HepG2 (cell line): Measurements from ENCODE around the gene SVOP. TPM values are rescaled to one million over a fixed set of nuclear protein-coding genes. Genes with fewer than 3 reads are reported as not detected.

Source experiments
- GABPB1 ChIP-seq: IDR thresholded peaks from 2 replicates; pipeline ENCODE4 v1.6.1; 2016; ENCODE audit warnings: mild to moderate bottlenecking, missing genetic modification reagents, moderate library complexity, missing compliant biosample characterization
- GRHL1 ChIP-seq: sonication (generic); formaldehyde crosslinking; conservative IDR thresholded peaks from 2 replicates; pipeline ENCODE4 v1.8.0; 2022; ENCODE audit warnings: missing genetic modification reagents
- PHF21A ChIP-seq: sonication (generic); formaldehyde crosslinking; IDR thresholded peaks from 2 replicates; pipeline ENCODE4 v1.5.0; 2020; ENCODE audit warnings: mild to moderate bottlenecking, missing genetic modification reagents
- PPARG ChIP-seq: conservative IDR thresholded peaks from 2 replicates; pipeline ENCODE4 v1.6.1; 2016; ENCODE audit warnings: missing biosample characterization, missing genetic modification reagents
- RARG ChIP-seq: sonication (generic); formaldehyde crosslinking; IDR thresholded peaks from 2 replicates; pipeline ENCODE4 v1.4.0; 2020; ENCODE audit warnings: low read depth, mild to moderate bottlenecking, missing genetic modification reagents
- SPEN ChIP-seq: sonication (generic); formaldehyde crosslinking; IDR thresholded peaks from 2 replicates; pipeline ENCODE4 v1.5.1; 2020; ENCODE audit warnings: low read depth, mild to moderate bottlenecking, missing genetic modification reagents
- THAP9 ChIP-seq: sonication (generic); formaldehyde crosslinking; IDR thresholded peaks from 2 replicates; pipeline ENCODE4; 2020; ENCODE audit warnings: missing genetic modification reagents, mild to moderate bottlenecking, borderline replicate concordance
- ZBTB1 ChIP-seq: sonication (generic); formaldehyde crosslinking; IDR thresholded peaks from 2 replicates; pipeline ENCODE4 v1.4.0; 2020; ENCODE audit warnings: missing genetic modification reagents, borderline replicate concordance
- ZBTB26 ChIP-seq: IDR thresholded peaks from 2 replicates; pipeline ENCODE4 v1.6.1; 2016; ENCODE audit warnings: missing compliant biosample characterization, missing genetic modification reagents, borderline replicate concordance
- ZMYM3 ChIP-seq: sonication (generic); formaldehyde crosslinking; IDR thresholded peaks from 2 replicates; pipeline ENCODE4 v1.5.1; 2020; ENCODE audit warnings: mild to moderate bottlenecking, missing genetic modification reagents
- ZNF292 ChIP-seq: sonication (generic); formaldehyde crosslinking; IDR thresholded peaks from 2 replicates; pipeline ENCODE4 v1.8.1; 2022; ENCODE audit warnings: mild to moderate bottlenecking, low read depth, missing genetic modification reagents, borderline replicate concordance
- ZNF318 ChIP-seq: sonication (generic); formaldehyde crosslinking; IDR thresholded peaks from 2 replicates; pipeline ENCODE4 v1.4.0; 2020; ENCODE audit warnings: mild to moderate bottlenecking, missing genetic modification reagents
- ZNF451 ChIP-seq: sonication (generic); formaldehyde crosslinking; IDR thresholded peaks from 2 replicates; pipeline ENCODE4 v1.5.0; 2020; ENCODE audit warnings: mild to moderate bottlenecking, missing genetic modification reagents
- ZNF510 ChIP-seq: sonication (generic); formaldehyde crosslinking; IDR thresholded peaks from 2 replicates; pipeline ENCODE4 v1.4.0; 2020; ENCODE audit warnings: low read depth, mild to moderate bottlenecking, missing genetic modification reagents
- ZNF570 ChIP-seq: sonication (generic); formaldehyde crosslinking; IDR thresholded peaks from 2 replicates; pipeline ENCODE4 v1.4.0; 2020; ENCODE audit warnings: mild to moderate bottlenecking, missing genetic modification reagents, borderline replicate concordance
- polyA plus RNA-seq, 8 experiments: library from polyadenylated mRNA; depleted of rRNA in 3 of 8; stranded (reverse) in 7 of 8; unstranded in 1 of 8; fragments of >200 nt; fragmentation: Illumina TruSeq in 4 of 8; extraction: Trizol in 4 of 8; gene quantifications; 2 replicates each; pipeline versions ENCODE4 v1.2.1 to v1.2.3, GENCODE V29; 2011 to 2016; ENCODE audit warnings: low read depth in 4 of 8, missing spikeins in 1 of 8, mixed read lengths in 1 of 8; ENCODE audit not compliant: insufficient read depth in 1 of 8
- total RNA-seq, 5 experiments: library from RNA; depleted of rRNA; stranded (reverse); fragments of >200 nt; fragmentation: Illumina TruSeq; extraction: Trizol; gene quantifications; 2 replicates each; pipeline ENCODE4 v1.2.3, GENCODE V29; 2016; ENCODE audit warnings: low read depth in 1 of 5

The SVOP gene
- total and polyA plus RNA-seq, 2 of the 13 experiments (the other 11 are each of a cell fraction or from before 2014, with no cell fraction given): not detected

GRCh38 chr12:108879615-108880254, 141.1 kb downstream of the SVOP start, which contains the start of gene DAO (continued):
- TF ChIP-seq ZNF318 (CRISPR knock-in tag) (0 out of 2 replicates have a peak, but pooled peaks have one; percentile 42), THAP9 (no peak), PHF21A (peak; percentile 82), ZBTB26 (peak; percentile 89), GRHL1 (CRISPR knock-in tag) (no peak), RARG (CRISPR knock-in tag) (no peak), GABPB1 (CRISPR knock-in tag) (peak; percentile 58), SPEN (CRISPR knock-in tag) (no peak), ZMYM3 (CRISPR knock-in tag) (no peak; the same call in 1 of the 2 replicates), ZBTB1 (CRISPR knock-in tag) (no peak), ZNF510 (no peak), PPARG (CRISPR knock-in tag) (no peak), ZNF451 (CRISPR knock-in tag) (no peak), ZNF570 (CRISPR knock-in tag) (no peak), ZNF292 (peak; percentile 89)
